ENCODE data around the gene OAS2. TPM values are rescaled to one million over a fixed set of nuclear protein-coding genes. Genes with fewer than 3 reads are reported as not detected.

Gene OAS2
- total and polyA plus RNA-seq, 9 of the 15 experiments (the other 6 are each of a cell fraction or from before 2014, with no cell fraction given) = 0.13 to 0.85 TPM; not detected in 7

- Histone ChIP-seq H3K27me3 (ENCODE audit: control insufficient read depth in 2 of 2, insufficient read depth in 2 of 2, low read length in 2 of 2) (peaks cover 6 to 29% of the 10 kb centered on the region in 2 experiments; a peak in 4 of 5 replicates), H3K9me3 (replicated peaks; ENCODE audit: control insufficient read depth, insufficient read depth, low read depth, low read length) (no peaks in the 10 kb centered on the region), H4K20me1 (replicated peaks; ENCODE audit: control insufficient read depth, insufficient read depth, low read length) (0 out of 2 replicates have a peak, but pooled peaks cover 3% of the 10 kb centered on the region), H3K36me3 (ENCODE audit: control insufficient read depth, insufficient read depth, low read length) (no peaks in the 10 kb centered on the region), H3K9me1 (ENCODE audit: control insufficient read depth, insufficient read depth, low read length) (no peaks in the 10 kb centered on the region), H3K9ac (ENCODE audit: insufficient read depth in 1 of 2, low read depth in 2 of 2, low read length in 2 of 2) (no peak overlapping the region), H3K27ac (ENCODE audit: extremely low read depth, low read depth, low read length) (no peak overlapping the region), H3K4me1 (replicated peaks in 1 of 2; ENCODE audit: control insufficient read depth in 2 of 2, insufficient read depth in 2 of 2, low read length in 2 of 2) (peaks cover 4 to 7% of the 10 kb centered on the region in 2 experiments; a peak in 4 of 5 replicates), H3K4me3 (no peak overlapping the region), H3K79me2 (ENCODE audit: control insufficient read depth, insufficient read depth, low read length) (no peaks in the 10 kb centered on the region), H3K4me2 (ENCODE audit: insufficient read depth, low read length) (no peak overlapping the region), H2AFZ (ENCODE audit: low read depth, low read length) (no peak overlapping the region)
- WGBS (ENCODE audit: insufficient coverage, low coverage, missing lambda C conversion rate) = 18% methylated on average over 1 of the region's 1 CpG
- TF ChIP-seq RFX7 (CRISPR knock-in tag; IDR thresholded peaks at IDR 0.05) = no peak
- no peak for TF ChIP-seq KLF13 (tag; IDR thresholded peaks at IDR 0.05; ENCODE audit: borderline replicate concordance, low read depth)
- TF ChIP-seq ZNF316 (IDR thresholded peaks at IDR 0.05) = no peak
- TF ChIP-seq GABPB2 (CRISPR knock-in tag; conservative IDR thresholded peaks at IDR 0.05) = no peak
- TF ChIP-seq GTF2F1 (IDR thresholded peaks at IDR 0.05; ENCODE audit: low read depth, low read length) = no peak
- TF ChIP-seq ZNF75A (CRISPR knock-in tag; IDR thresholded peaks at IDR 0.05) = no peak
- TF ChIP-seq KDM4B (IDR thresholded peaks at IDR 0.05; ENCODE audit: borderline replicate concordance in 2 of 2, low read depth in 1 of 2) = no peak
- no peak for TF ChIP-seq STAT5B (CRISPR knock-in tag; IDR thresholded peaks at IDR 0.05)
- no peak for TF ChIP-seq SPI1 (IDR thresholded peaks at IDR 0.05; ENCODE audit: borderline replicate concordance, low read depth, low read length)
- no peak for TF ChIP-seq ZNF165 (CRISPR knock-in tag; IDR thresholded peaks at IDR 0.05; ENCODE audit: borderline replicate concordance)
- no peak for TF ChIP-seq ZNF197 (CRISPR knock-in tag; IDR thresholded peaks at IDR 0.05; ENCODE audit: low read depth)
- DNase-seq (ENCODE audit: extremely low read depth in 1 of 4, low spot score in 3 of 4) = no peak
- no peak for FAIRE-seq
- no TSS peak for BruUV-seq (replicated peaks)
- CTCF ChIA-PET (ENCODE audit: low intra/inter-chr PET ratio) = no interaction called here
- POLR2A ChIA-PET = no interaction called here
- no peak for ATAC-seq
- intact Hi-C loops (cut with micrococcal nuclease) (no loop called here), in situ Hi-C loops (cut with MboI) (no loop called here)
Measured at GRCh38 chr12:112942572-112942971, 35.7 kb upstream of the OAS2 start.
